Prostate gland (tissue), 2 donors: ENCODE data around the gene CREB3L1. TPM values are rescaled to one million over a fixed set of nuclear protein-coding genes. Genes with fewer than 3 reads are reported as not detected.

Experiments
- DNase-seq: peaks from one replicate; pipeline ENCODE4 v3.0.0-alpha.2; 2019; ENCODE audit warnings: low spot score
- H3K27ac ChIP-seq, 2 donors: fragments of 200-600 bp; sonication (generic); 2 replicates each; pipeline ENCODE4 v1.5.1; 2017 to 2019
- H3K27me3 ChIP-seq: fragments of 200-600 bp; sonication (generic); replicated peaks from 2 replicates; pipeline ENCODE4 v1.5.1; 2019; ENCODE audit not compliant: insufficient read depth
- H3K36me3 ChIP-seq, 2 donors: fragments of 200-600 bp; sonication (generic); 1 replicate in 1 of 2; 2 replicates in 1 of 2; pipeline versions ENCODE4 v1.5.1 to v1.8.1; 2017 to 2019
- H3K4me1 ChIP-seq: fragments of 200-600 bp; sonication (generic); replicated peaks from 2 replicates; pipeline ENCODE4 v1.5.1; 2019
- H3K4me3 ChIP-seq, 2 donors: fragments of 200-600 bp; sonication (generic); 2 replicates each; pipeline ENCODE4 v1.5.1; 2017 to 2019
- H3K9me3 ChIP-seq: fragments of 200-600 bp; sonication (generic); 2 replicates; pipeline ENCODE4 v1.5.1; 2017
- CTCF ChIP-seq, 4 experiments: fragments of 200-600 bp in 2 of 4; fragments of 450-650 bp in 2 of 4; sonication (generic) in 2 of 4; IDR thresholded peaks; 1 replicate in 3 of 4; 2 replicates in 1 of 4; pipeline ENCODE4 v1.5.1; 2016 to 2019; ENCODE audit warnings: antibody characterized with exemption in 4 of 4, mild to moderate bottlenecking in 2 of 4, moderate library complexity in 2 of 4
- POLR2A ChIP-seq: fragments of 450-650 bp; IDR thresholded peaks from one replicate; pipeline ENCODE4 v1.6.1; 2016; ENCODE audit warnings: antibody characterized with exemption, mild to moderate bottlenecking
- POLR2AphosphoS5 ChIP-seq: sonication (generic); formaldehyde crosslinking; IDR thresholded peaks from one replicate; pipeline ENCODE4 v1.6.1; 2017; ENCODE audit warnings: antibody characterized with exemption
- WGBS: methylation state at CpG from one replicate; pipeline ENCODE4 v1.1.5; 2018; 5-methylcytosine and 5-hydroxymethylcytosine counted together
- intact Hi-C: fragments of 100-400 bp; cut with DNase I; formaldehyde crosslinking; loops from one replicate; pipeline ENCODE4 v1.14.2; 2022
- total RNA-seq, 2 donors: library from RNA; depleted of rRNA; stranded (reverse); fragments of >200 nt; gene quantifications; one replicate each; pipeline ENCODE4 v1.1.0, GENCODE V29; 2016

Gene CREB3L1
- total RNA-seq, 2 donors from 2014 or later = 41.0 to 47.0 TPM

- no peaks in the 10 kb centered on the region for H3K9me3 ChIP-seq
- intact Hi-C loops = no loop called here
- no peaks in the 10 kb centered on the region for H3K27me3 ChIP-seq
- H3K27ac ChIP-seq = no peak overlapping the region
- TF ChIP-seq CTCF (IDR thresholded peaks at IDR 0.05) = no peak
- no peak for TF ChIP-seq POLR2AphosphoS5
- no peak for TF ChIP-seq POLR2A
- DNase-seq = no peak
- H3K36me3 ChIP-seq = no peaks in the 10 kb centered on the region
- 75% methylated on average over 5 of the region's 5 CpGs for WGBS
- H3K4me1 ChIP-seq = peaks cover 6% of the 10 kb centered on the region
- H3K4me3 ChIP-seq = no peak overlapping the region
Measured at GRCh38 chr11:46236918-46237247, 40.6 kb upstream of the CREB3L1 start.

- H3K36me3 ChIP-seq = no peaks in the 10 kb centered on the region
- peaks cover 6% of the 10 kb centered on the region for H3K4me1 ChIP-seq
- no peaks in the 10 kb centered on the region for H3K27me3 ChIP-seq
- DNase-seq = peak; percentile 17
- H3K9me3 ChIP-seq = no peaks in the 10 kb centered on the region
- intact Hi-C loops = no loop called here
- WGBS = 4% methylated on average over 59 of the region's 59 CpGs
- TF ChIP-seq POLR2AphosphoS5 (no peak), CTCF (IDR thresholded peaks at IDR 0.05) (no peak), POLR2A (no peak)
- peak overlapping the region; percentile 38 to 48 for H3K4me3 ChIP-seq
- H3K27ac ChIP-seq = peak overlapping the region; percentile 59 to 70
Measured at GRCh38 chr11:46237248-46238077, 40.0 kb upstream of the CREB3L1 start.

DNA sequence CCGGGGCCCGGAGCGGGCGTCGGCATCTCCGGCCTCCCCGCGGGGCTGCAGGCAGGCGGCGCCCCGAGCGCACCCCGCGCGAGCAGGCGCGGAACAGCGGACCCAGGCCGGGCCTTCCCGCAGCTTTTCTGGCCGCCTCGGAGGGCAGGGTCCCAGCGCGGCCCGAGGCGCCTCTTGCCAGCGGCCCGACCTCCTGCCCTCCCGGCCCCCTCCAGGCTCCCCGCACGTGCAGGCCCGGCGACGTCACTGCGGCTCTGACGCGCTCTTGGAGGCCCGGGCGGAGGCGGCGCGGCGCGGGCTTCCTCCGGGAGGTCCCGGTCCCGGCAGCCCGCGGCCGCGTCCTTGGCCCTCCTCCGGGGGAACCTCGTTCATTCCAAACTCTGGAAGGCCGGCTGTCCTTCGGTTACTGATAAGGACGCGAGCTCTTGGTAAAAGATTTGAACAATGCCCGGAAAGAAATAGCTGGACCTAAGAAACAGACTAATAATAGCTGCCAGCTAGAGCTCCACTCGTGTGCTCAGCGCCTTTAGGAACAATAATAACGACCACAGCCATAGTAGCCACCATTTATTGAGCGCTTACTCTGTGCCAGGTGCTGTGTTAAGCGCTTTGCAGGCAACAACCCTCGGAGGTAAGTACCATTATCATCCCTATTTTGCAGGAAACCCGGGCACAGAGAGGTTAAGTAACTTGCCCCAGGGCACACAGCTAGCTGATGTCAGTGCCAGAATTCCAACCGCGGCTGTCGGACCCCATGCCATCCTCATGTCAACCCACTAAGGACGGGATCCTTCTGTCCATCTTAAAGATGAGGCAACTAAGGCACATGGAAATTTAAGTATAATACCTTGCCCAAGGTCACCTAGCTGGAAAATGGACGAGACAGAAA is 39.1 kb upstream of the CREB3L1 start:
- Histone ChIP-seq H3K4me3 (peak overlapping the region; percentile 38 to 48), H3K27ac (peak overlapping the region; percentile 59 to 70), H3K36me3 (no peaks in the 10 kb centered on the region), H3K4me1 (peaks cover 6% of the 10 kb centered on the region), H3K27me3 (no peaks in the 10 kb centered on the region), H3K9me3 (no peaks in the 10 kb centered on the region)
- intact Hi-C loops = no loop called here
- 1% methylated on average over 69 of the region's 70 CpGs for WGBS
- no peak for TF ChIP-seq POLR2AphosphoS5
- TF ChIP-seq CTCF (IDR thresholded peaks at IDR 0.05) = peak in 2 of 4 experiments; percentile 10 to 49
- peak; percentile 14 for DNase-seq

DNA sequence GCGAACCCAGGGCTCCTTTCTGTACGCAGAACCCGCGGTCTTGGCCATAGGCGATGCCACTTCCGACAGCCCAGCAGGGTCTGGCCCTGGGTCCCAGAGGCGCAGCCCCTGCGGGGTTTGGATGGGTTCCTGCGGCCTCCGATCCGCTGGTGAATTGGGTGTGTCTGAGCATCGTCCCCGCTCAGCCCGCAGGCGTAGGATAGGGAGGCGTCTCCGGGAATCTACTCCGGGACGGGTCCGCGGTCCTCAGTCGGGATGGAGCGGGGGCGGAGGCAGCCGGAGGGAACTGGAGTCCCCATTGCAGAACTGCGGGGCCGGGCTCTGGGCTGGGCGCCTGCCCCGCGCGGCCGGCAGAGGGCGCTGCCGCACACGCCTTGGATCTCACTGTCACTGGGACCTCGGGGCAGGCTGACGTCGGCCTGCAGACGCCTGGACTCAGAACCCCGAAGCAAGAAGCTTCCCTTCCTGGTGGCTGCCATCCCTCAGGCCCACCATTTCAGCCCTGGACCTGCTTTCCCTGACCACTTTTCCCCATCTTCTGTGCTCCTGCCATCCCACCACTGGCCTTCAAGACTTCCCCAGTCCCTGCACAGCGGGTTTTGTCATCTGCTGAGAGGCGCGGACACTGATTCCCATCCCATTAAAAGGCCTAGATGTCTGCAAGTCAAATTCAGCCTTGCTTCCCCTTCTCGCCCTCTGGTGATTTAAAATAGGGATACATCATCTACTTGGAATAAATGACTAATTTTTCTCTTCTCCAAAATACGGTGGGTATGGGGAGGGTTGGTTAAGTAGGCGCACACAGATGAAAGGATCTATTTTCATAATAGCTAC is 38.3 kb upstream of the CREB3L1 start:
- Histone ChIP-seq H3K27ac (peak overlapping the region; percentile 5 to 70), H3K4me3 (peak overlapping the region in 1 of 2 donors; percentile 48), H3K4me1 (peaks cover 6% of the 10 kb centered on the region), H3K36me3 (no peaks in the 10 kb centered on the region), H3K27me3 (no peaks in the 10 kb centered on the region), H3K9me3 (no peaks in the 10 kb centered on the region)
- 12% methylated on average over 36 of the region's 46 CpGs for WGBS
- peak; percentile 51 for TF ChIP-seq POLR2AphosphoS5
- peak; percentile 97 to 98 (median 98) for TF ChIP-seq CTCF (IDR thresholded peaks at IDR 0.05)
- no peak for TF ChIP-seq POLR2A
- peak; percentile 73 for DNase-seq
- intact Hi-C loops = loop anchor here (1.0 kb wide), 1 partner anchor 69 kb away; no protein-coding TSS in a partner anchor
